ENCODE data around the gene SOS1.
A peak's percentile ranks its signal among the peaks of the same experiment; 100 is the strongest.

The SOS1 gene

DNA sequence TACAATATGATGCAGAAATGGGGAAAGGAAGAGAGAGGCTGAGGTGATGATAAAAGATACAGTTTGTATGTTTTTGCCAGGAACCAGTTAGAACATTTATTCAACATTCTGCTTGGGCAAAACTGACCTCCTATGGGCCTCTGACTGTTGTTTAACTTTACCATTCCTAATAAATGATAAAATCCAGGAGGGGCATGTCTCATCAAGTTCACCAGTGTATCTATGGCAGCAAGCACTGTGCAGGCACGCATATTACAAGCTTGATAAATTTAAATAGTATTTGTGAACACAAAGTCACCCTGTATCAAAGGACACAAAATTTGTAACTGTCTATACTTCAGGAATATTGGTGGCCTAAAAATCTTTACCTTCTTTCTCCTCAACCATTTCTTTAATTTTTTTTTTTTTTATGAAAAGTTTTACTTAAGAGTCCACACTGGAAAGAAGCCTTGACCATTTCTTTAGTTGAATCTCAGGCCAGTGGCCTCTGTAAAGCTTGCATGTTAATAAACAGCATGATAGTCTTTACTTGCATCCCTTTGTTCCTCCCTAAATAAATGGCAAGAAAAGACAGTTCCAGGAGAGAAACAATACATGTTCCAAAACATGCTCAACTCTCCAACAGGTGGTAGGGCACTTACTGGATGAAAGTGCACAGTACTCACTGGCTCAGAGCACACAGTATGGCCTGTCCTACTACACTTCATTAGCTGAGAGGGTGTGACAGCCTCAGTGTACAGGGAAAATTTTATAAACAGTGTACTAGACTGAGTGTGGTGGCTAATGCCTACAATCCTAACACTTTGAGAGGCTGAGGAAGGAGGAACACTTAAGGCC lies 52.3 kb downstream of the SOS1 start:
- peaks cover 14% of the 10 kb centered on the region for H3K4me1 ChIP-seq (ENCODE audit: control insufficient read depth, insufficient read depth, low read length)
- POLR2A ChIA-PET = interaction anchor here (1.3 kb wide), 1 partner anchor 56 kb away, joined by 4 read pairs; no protein-coding TSS in a partner anchor
- TF ChIP-seq ZNF350 (tag by site-specific recombination; IDR thresholded peaks at IDR 0.05) = no peak
- peak; percentile 64 for TF ChIP-seq SCRT2 (tag by site-specific recombination; IDR thresholded peaks at IDR 0.05)
- TF ChIP-seq SCRT1 (tag by site-specific recombination; IDR thresholded peaks at IDR 0.05; ENCODE audit: borderline replicate concordance) = peak; percentile 8; the same call in 1 of the 2 replicates
- H3K36me3 ChIP-seq (ENCODE audit: control insufficient read depth in 2 of 2, insufficient read depth in 1 of 2, low read length in 2 of 2) = peaks cover 0 to 8% of the 10 kb centered on the region in 2 experiments; a peak in 1 of 3 replicates
- no peak overlapping the region for H3K4me3 ChIP-seq (ENCODE audit: low read depth, low read length)
- no peaks in the 10 kb centered on the region for H3K9me3 ChIP-seq (ENCODE audit: control insufficient read depth, insufficient read depth, low read depth, low read length)
- H3K27ac ChIP-seq (ENCODE audit: extremely low read depth, low read depth, low read length) = no peak overlapping the region
- CTCF ChIA-PET = interaction anchor here (0.7 to 2.0 kb wide), 3 partner anchors 29 to 160 kb away, joined by 4 to 11 read pairs (median 6); no protein-coding TSS in a partner anchor

- H3K9me3 ChIP-seq (ENCODE audit: control insufficient read depth, insufficient read depth, low read depth, low read length) = no peaks in the 10 kb centered on the region
- TF ChIP-seq ZNF530 (tag by site-specific recombination; IDR thresholded peaks at IDR 0.05; ENCODE audit: low read depth) (no peak), ZNF146 (tag by site-specific recombination; IDR thresholded peaks at IDR 0.05) (no peak), ZNF140 (tag by site-specific recombination; IDR thresholded peaks at IDR 0.05) (no peak), ZNF610 (tag by site-specific recombination; IDR thresholded peaks at IDR 0.05; ENCODE audit: borderline replicate concordance) (no peak), ZNF121 (tag by site-specific recombination; IDR thresholded peaks at IDR 0.05) (no peak), TSHZ1 (tag by site-specific recombination; IDR thresholded peaks at IDR 0.05; ENCODE audit: borderline replicate concordance) (no peak)
- H3K4me1 ChIP-seq (ENCODE audit: control insufficient read depth, insufficient read depth, low read length) = peaks cover under 1% of the 10 kb centered on the region
- POLR2A ChIA-PET = no interaction called here
- no peak overlapping the region for H3K27ac ChIP-seq (ENCODE audit: extremely low read depth, low read depth, low read length)
- CTCF ChIA-PET = interaction anchor here (0.7 to 12.2 kb wide), 2 partner anchors 101 to 163 kb away, joined by 3 to 221 read pairs; no protein-coding TSS in a partner anchor
- no peak overlapping the region for H3K4me3 ChIP-seq (ENCODE audit: low read depth, low read length)
- H3K36me3 ChIP-seq (ENCODE audit: control insufficient read depth in 2 of 2, insufficient read depth in 1 of 2, low read length in 2 of 2) = peaks cover 0 to 8% of the 10 kb centered on the region in 2 experiments; a peak in 1 of 3 replicates
Observed at GRCh38 chr2:39065616-39066015, 55.2 kb downstream of the SOS1 start.

- H3K27ac ChIP-seq (ENCODE audit: extremely low read depth, low read depth, low read length) = no peak overlapping the region
- TF ChIP-seq, protein P1, sequence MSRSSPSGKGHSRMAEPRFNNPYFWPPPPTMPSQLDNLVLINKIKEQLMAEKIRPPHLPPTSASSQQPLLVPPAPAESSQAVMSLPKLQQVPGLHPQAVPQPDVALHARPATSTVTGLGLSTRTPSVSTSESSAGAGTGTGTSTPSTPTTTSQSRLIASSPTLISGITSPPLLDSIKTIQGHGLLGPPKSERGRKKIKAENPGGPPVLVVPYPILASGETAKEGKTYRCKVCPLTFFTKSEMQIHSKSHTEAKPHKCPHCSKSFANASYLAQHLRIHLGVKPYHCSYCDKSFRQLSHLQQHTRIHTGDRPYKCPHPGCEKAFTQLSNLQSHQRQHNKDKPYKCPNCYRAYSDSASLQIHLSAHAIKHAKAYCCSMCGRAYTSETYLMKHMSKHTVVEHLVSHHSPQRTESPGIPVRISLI (tag by site-specific recombination; IDR thresholded peaks at IDR 0.05) = peak; percentile 64
- no peak for TF ChIP-seq KLF8 (tag by site-specific recombination; IDR thresholded peaks at IDR 0.05)
- H3K4me3 ChIP-seq (ENCODE audit: low read depth, low read length) = no peak overlapping the region
- H3K9me3 ChIP-seq (ENCODE audit: control insufficient read depth, insufficient read depth, low read depth, low read length) = no peaks in the 10 kb centered on the region
- ChIA-PET CTCF (interaction anchor here (0.6 to 12.2 kb wide), 8 partner anchors 57 to 1906 kb away, joined by 3 to 221 read pairs (median 4); no protein-coding TSS in a partner anchor), POLR2A (interaction anchor here (1.1 kb wide), 1 partner anchor 59 kb away, joined by 3 read pairs; the partner anchor contains the start of gene SOS1)
- H3K36me3 ChIP-seq (ENCODE audit: control insufficient read depth in 2 of 2, insufficient read depth in 1 of 2, low read length in 2 of 2) = peaks cover 0 to 8% of the 10 kb centered on the region in 2 experiments; a peak in 1 of 3 replicates
- peaks cover 2% of the 10 kb centered on the region for H3K4me1 ChIP-seq (ENCODE audit: control insufficient read depth, insufficient read depth, low read length)
Observed at GRCh38 chr2:39062320-39062719, 58.5 kb downstream of the SOS1 start.

GRCh38 chr2:39061280-39061679 lies 59.6 kb downstream of the SOS1 start:
- peaks cover 0 to 8% of the 10 kb centered on the region in 2 experiments; a peak in 1 of 3 replicates for H3K36me3 ChIP-seq (ENCODE audit: control insufficient read depth in 2 of 2, insufficient read depth in 1 of 2, low read length in 2 of 2)
- H3K4me3 ChIP-seq (ENCODE audit: low read depth, low read length) = no peak overlapping the region
- H3K4me1 ChIP-seq (ENCODE audit: control insufficient read depth, insufficient read depth, low read length) = peaks cover 2% of the 10 kb centered on the region
- no peak overlapping the region for H3K27ac ChIP-seq (ENCODE audit: extremely low read depth, low read depth, low read length)
- TF ChIP-seq ZNF664 (tag by site-specific recombination; IDR thresholded peaks at IDR 0.05) (0 out of 2 replicates have a peak, but pooled peaks have one; percentile 16), HOXA7 (CRISPR knock-in tag; IDR thresholded peaks at IDR 0.05; ENCODE audit: borderline replicate concordance) (no peak), ZNF580 (tag by site-specific recombination; IDR thresholded peaks at IDR 0.05) (peak; percentile 39; the same call in 1 of the 2 replicates), GLIS1 (tag by site-specific recombination; IDR thresholded peaks at IDR 0.05) (peak; percentile 66)
- no peaks in the 10 kb centered on the region for H3K9me3 ChIP-seq (ENCODE audit: control insufficient read depth, insufficient read depth, low read depth, low read length)
- ChIA-PET POLR2A (no interaction called here), CTCF (interaction anchor here (0.7 to 12.2 kb wide), 6 partner anchors 20 to 669 kb away, joined by 3 to 221 read pairs (median 4); no protein-coding TSS in a partner anchor)
